Hepatocyte (in vitro differentiated cells): ENCODE data around the gene PPM1F. TPM values are rescaled to one million over a fixed set of nuclear protein-coding genes. Genes with fewer than 3 reads are reported as not detected.

ENCODE experiments used
- DNase-seq: peaks from one replicate; pipeline ENCODE4 v3.0.0-alpha.2; 2016; ENCODE audit warnings: low spot score
- H2AFZ ChIP-seq: fragments of 200-600 bp; sonication (generic); 2 replicates; pipeline ENCODE4 v1.6.0; 2016; ENCODE audit warnings: antibody characterized with exemption, mild to moderate bottlenecking
- H3K27ac ChIP-seq: fragments of 200-600 bp; sonication (generic); 2 replicates; pipeline ENCODE4 v1.5.1; 2016; ENCODE audit warnings: mild to moderate bottlenecking
- H3K27me3 ChIP-seq: fragments of 200-600 bp; sonication (generic); 2 replicates; pipeline ENCODE4 v1.6.1; 2016
- H3K36me3 ChIP-seq: fragments of 200-600 bp; sonication (generic); replicated peaks from 2 replicates; pipeline ENCODE4 v1.5.1; 2016; ENCODE audit warnings: low read depth; ENCODE audit not compliant: insufficient read depth
- H3K4me1 ChIP-seq: fragments of 200-600 bp; sonication (generic); 2 replicates; pipeline ENCODE4 v1.5.1; 2016; ENCODE audit warnings: mild to moderate bottlenecking, moderate library complexity; ENCODE audit not compliant: insufficient read depth
- H3K4me2 ChIP-seq: fragments of 200-600 bp; sonication (generic); 2 replicates; pipeline ENCODE4 v1.6.0; 2016
- H3K4me3 ChIP-seq: fragments of 200-600 bp; sonication (generic); 2 replicates; pipeline ENCODE4 v1.5.1; 2016; ENCODE audit warnings: mild to moderate bottlenecking
- H3K79me2 ChIP-seq: fragments of 200-600 bp; sonication (generic); 2 replicates; pipeline ENCODE4 v1.6.0; 2017; ENCODE audit warnings: mild to moderate bottlenecking
- H3K9me2 ChIP-seq: fragments of 200-600 bp; sonication (generic); replicated peaks from 2 replicates; pipeline ENCODE4 v1.6.0; 2017; ENCODE audit warnings: mild to moderate bottlenecking; ENCODE audit not compliant: insufficient read depth
- H3K9me3 ChIP-seq: fragments of 200-600 bp; sonication (generic); 2 replicates; pipeline ENCODE4 v1.5.1; 2016; ENCODE audit warnings: low read depth, mild to moderate bottlenecking
- H4K20me1 ChIP-seq: fragments of 200-600 bp; sonication (generic); 2 replicates; pipeline ENCODE4 v1.6.0; 2016; ENCODE audit warnings: mild to moderate bottlenecking; ENCODE audit not compliant: insufficient read depth, poor library complexity, severe bottlenecking
- CTCF ChIP-seq: fragments of 200-600 bp; sonication (generic); IDR thresholded peaks from 2 replicates; pipeline ENCODE4 v1.5.1; 2016; ENCODE audit warnings: antibody characterized with exemption, mild to moderate bottlenecking; ENCODE audit not compliant: poor library complexity
- EZH2 ChIP-seq: fragments of 200-600 bp; sonication (generic); IDR thresholded peaks from 2 replicates; pipeline ENCODE4 v1.6.1; 2016; ENCODE audit warnings: antibody characterized with exemption, mild to moderate bottlenecking, borderline replicate concordance
- EZH2phosphoT487 ChIP-seq: fragments of 200-600 bp; sonication (generic); IDR thresholded peaks from one replicate; pipeline ENCODE4 v1.6.1; 2018; ENCODE audit warnings: antibody characterized with exemption, mild to moderate bottlenecking, low read depth, moderate library complexity; ENCODE audit not compliant: unreplicated experiment, severe bottlenecking
- WGBS: methylation state at CpG from one replicate; pipeline ENCODE4 v1.1.6; 2016; ENCODE audit warnings: low lambda C conversion rate; ENCODE audit errors: missing lambda C conversion rate; 5-methylcytosine and 5-hydroxymethylcytosine counted together
- polyA plus RNA-seq: library from polyadenylated mRNA; unstranded; fragments of >200 nt; fragmentation: Nextera tagmentation; extraction: Ambion mirVana; gene quantifications from 2 replicates; pipeline ENCODE4 v1.2.1, GENCODE V29; 2016
- total RNA-seq: library from RNA; depleted of rRNA; stranded (reverse); fragments of >200 nt; gene quantifications from 2 replicates; pipeline ENCODE4 v1.2.3, GENCODE V29; 2014

PPM1F gene
- total and polyA plus RNA-seq, 2 experiments from 2014 or later = 16.1 to 17.8 TPM

- H3K27me3 ChIP-seq = no peaks in the 10 kb centered on the region
- H3K36me3 ChIP-seq = no peaks in the 10 kb centered on the region
- no peaks in the 10 kb centered on the region for H4K20me1 ChIP-seq
- TF ChIP-seq EZH2phosphoT487 = no peak
- no peak for TF ChIP-seq EZH2
- no peak for TF ChIP-seq CTCF
- H3K27ac ChIP-seq = no peak overlapping the region
- H3K4me1 ChIP-seq = peaks cover 5% of the 10 kb centered on the region
- DNase-seq = no peak
- peaks cover 36% of the 10 kb centered on the region for H3K79me2 ChIP-seq
- H3K4me2 ChIP-seq = peak overlapping the region; percentile 83
- no peak overlapping the region for H2AFZ ChIP-seq
- 96% methylated on average over 7 of the region's 7 CpGs for WGBS
- no peak overlapping the region for H3K4me3 ChIP-seq
- H3K9me2 ChIP-seq = no peaks in the 10 kb centered on the region
- no peaks in the 10 kb centered on the region for H3K9me3 ChIP-seq
These were observed 27.9 kb upstream of the PPM1F start for GRCh38 chr22:21980547-21980946.

GRCh38 chr22:21978564-21979386 lies 26.1 kb upstream of the PPM1F start:
- Histone ChIP-seq H3K9me2 (no peaks in the 10 kb centered on the region), H3K4me1 (peaks cover 5% of the 10 kb centered on the region), H3K4me2 (no peak overlapping the region), H3K79me2 (peaks cover 36% of the 10 kb centered on the region), H3K27me3 (no peaks in the 10 kb centered on the region), H3K4me3 (no peak overlapping the region), H3K9me3 (no peaks in the 10 kb centered on the region), H3K36me3 (no peaks in the 10 kb centered on the region), H4K20me1 (no peaks in the 10 kb centered on the region), H3K27ac (no peak overlapping the region), H2AFZ (no peak overlapping the region)
- DNase-seq = no peak
- 91% methylated on average over 11 of the region's 11 CpGs for WGBS
- TF ChIP-seq CTCF (no peak), EZH2phosphoT487 (no peak), EZH2 (no peak)

GRCh38 chr22:21977814-21978213 lies 25.2 kb upstream of the PPM1F start:
- Histone ChIP-seq H2AFZ (no peak overlapping the region), H3K4me1 (peaks cover 5% of the 10 kb centered on the region), H3K9me2 (no peaks in the 10 kb centered on the region), H3K27me3 (no peaks in the 10 kb centered on the region), H4K20me1 (no peaks in the 10 kb centered on the region), H3K9me3 (no peaks in the 10 kb centered on the region), H3K4me3 (no peak overlapping the region), H3K27ac (no peak overlapping the region), H3K36me3 (no peaks in the 10 kb centered on the region), H3K79me2 (peaks cover 32% of the 10 kb centered on the region), H3K4me2 (no peak overlapping the region)
- TF ChIP-seq EZH2phosphoT487 (no peak), CTCF (no peak), EZH2 (no peak)
- WGBS = 100% methylated on average over 1 of the region's 1 CpG
- DNase-seq = no peak
